Endothelial cell of umbilical vein (primary cell): Measurements from ENCODE around the gene HIVEP1. TPM values are rescaled to one million over a fixed set of nuclear protein-coding genes. Genes with fewer than 3 reads are reported as not detected.
A peak's percentile ranks its signal among the peaks of the same experiment; 100 is the strongest.

Source experiments
- BruUV-seq: library from RNA; stranded (reverse); fragments of 400-500 nt; replicated peaks from 2 replicates; lab custom pipeline; 2021; lab: Mats Ljungman, UMichigan
- CTCF ChIA-PET: fragments of 300-600, 350-600 bp; sonication (Branson Sonifier 250); formaldehyde crosslinking; loops from one replicate; lab custom pipeline; 2021; ENCODE audit warnings: antibody characterized with exemption, inconsistent platforms; lab: Charles Lee
- POLR2A ChIA-PET: fragments of 300-600, 350-600 bp; sonication (Branson Sonifier 250); formaldehyde crosslinking; loops from one replicate; lab custom pipeline; 2021; ENCODE audit warnings: antibody characterized with exemption, inconsistent platforms; lab: Charles Lee
- DNase-seq: peaks from one replicate; pipeline ENCODE4 v3.0.0-alpha.2; 2011; ENCODE audit warnings: low read depth, low spot score
- FAIRE-seq: peaks from 2 replicates; lab custom pipeline; 2011; peaks lifted over from hg19 to GRCh38; lab: Jason Lieb, UNC
- H2AFZ ChIP-seq: 2 replicates; pipeline ENCODE4 v1.6.0; 2012; ENCODE audit warnings: low read depth, low read length, control low read depth, inconsistent platforms
- H3K27ac ChIP-seq: 2 replicates; pipeline ENCODE4 v1.5.1; 2011; ENCODE audit warnings: low read depth, mild to moderate bottlenecking, control low read depth, low read length, moderate library complexity; ENCODE audit not compliant: insufficient read depth
- H3K27me3 ChIP-seq, 2 experiments: 2 replicates each; pipeline versions ENCODE4 v1.6.0 to v1.6.1; 2011; ENCODE audit warnings: low read length in 2 of 2, mixed read lengths in 1 of 2; ENCODE audit not compliant: control insufficient read depth in 2 of 2, insufficient read depth in 2 of 2
- H3K36me3 ChIP-seq, 2 experiments: 2 replicates in 1 of 2; 3 replicates in 1 of 2; pipeline ENCODE4 v1.5.1; 2011; ENCODE audit warnings: low read length in 2 of 2, mild to moderate bottlenecking in 1 of 2, moderate library complexity in 1 of 2; ENCODE audit not compliant: control insufficient read depth in 2 of 2, insufficient read depth in 2 of 2; ENCODE audit errors: extremely low read depth in 1 of 2
- H3K4me1 ChIP-seq: 3 replicates; pipeline ENCODE4 v1.5.1; 2011; ENCODE audit warnings: mild to moderate bottlenecking, low read length; ENCODE audit not compliant: control insufficient read depth, insufficient read depth; ENCODE audit errors: extremely low read depth
- H3K4me2 ChIP-seq: 2 replicates; pipeline ENCODE4 v1.6.1; 2011; ENCODE audit warnings: low read length, control low read depth, mixed read lengths; ENCODE audit not compliant: insufficient read depth
- H3K4me3 ChIP-seq, 3 experiments: fragments of 200-600 bp in 1 of 3; sonication (generic), shearing (Covaris generic) in 1 of 3; replicated peaks in 1 of 3; 2 replicates each; pipeline ENCODE4 v1.5.1; 2011 to 2016; ENCODE audit warnings: control low read depth in 3 of 3, low read length in 3 of 3, mild to moderate bottlenecking in 2 of 3, inconsistent platforms in 1 of 3, low read depth in 1 of 3, moderate library complexity in 1 of 3; ENCODE audit not compliant: insufficient read depth in 1 of 3
- H3K79me2 ChIP-seq: 2 replicates; pipeline ENCODE4 v1.6.0; 2012; ENCODE audit warnings: low read length, inconsistent platforms; ENCODE audit not compliant: control insufficient read depth, insufficient read depth
- H3K9ac ChIP-seq: replicated peaks from 2 replicates; pipeline ENCODE3; 2011; ENCODE audit warnings: low read length, control low read depth; ENCODE audit not compliant: insufficient read depth; ENCODE audit errors: extremely low read depth
- H3K9me1 ChIP-seq: replicated peaks from 3 replicates; pipeline ENCODE4 v1.6.0; 2011; ENCODE audit warnings: mild to moderate bottlenecking, low read length; ENCODE audit not compliant: control insufficient read depth, insufficient read depth; ENCODE audit errors: extremely low read depth
- H3K9me3 ChIP-seq: replicated peaks from 2 replicates; pipeline ENCODE4 v1.5.1; 2012; ENCODE audit warnings: low read length, inconsistent platforms; ENCODE audit not compliant: control insufficient read depth, insufficient read depth
- H4K20me1 ChIP-seq: replicated peaks from 2 replicates; pipeline ENCODE3; 2011; ENCODE audit warnings: mild to moderate bottlenecking, low read length; ENCODE audit not compliant: control insufficient read depth, insufficient read depth; ENCODE audit errors: extremely low read depth
- CTCF ChIP-seq, 2 donors: IDR thresholded peaks; 1 replicate in 1 of 2; 2 replicates in 1 of 2; pipeline ENCODE4 v1.5.1; 2011; ENCODE audit warnings: low read length in 2 of 2, mild to moderate bottlenecking in 2 of 2, moderate library complexity in 2 of 2, control low read depth in 1 of 2, inconsistent platforms in 1 of 2, low read depth in 1 of 2; ENCODE audit not compliant: insufficient read depth in 1 of 2; ENCODE audit errors: extremely low read depth in 1 of 2
- EZH2 ChIP-seq: IDR thresholded peaks from 2 replicates; pipeline ENCODE4 v1.6.1; 2012; ENCODE audit warnings: borderline replicate concordance, low read depth, mild to moderate bottlenecking, moderate library complexity, low read length, inconsistent platforms; ENCODE audit not compliant: severe bottlenecking
- FOS ChIP-seq: IDR thresholded peaks from 2 replicates; pipeline ENCODE4 v1.6.1; 2011; ENCODE audit warnings: mild to moderate bottlenecking, low read length, moderate library complexity, borderline replicate concordance; ENCODE audit not compliant: insufficient read depth
- GATA2 ChIP-seq: IDR thresholded peaks from 2 replicates; pipeline ENCODE4 v1.7.0; 2011; ENCODE audit warnings: low read depth, mild to moderate bottlenecking, moderate library complexity, mixed read lengths, low read length; ENCODE audit not compliant: insufficient read length, insufficient read depth
- JUN ChIP-seq: IDR thresholded peaks from 2 replicates; pipeline ENCODE4 v1.6.1; 2011; ENCODE audit warnings: borderline replicate concordance, low read depth; ENCODE audit not compliant: insufficient read length, insufficient read depth
- MAX ChIP-seq: IDR thresholded peaks from 2 replicates; pipeline ENCODE4 v1.6.1; 2011; ENCODE audit not compliant: insufficient read depth, insufficient read length
- MYC ChIP-seq: IDR thresholded peaks from one replicate; pipeline ENCODE4 v1.6.1; 2011; ENCODE audit warnings: mild to moderate bottlenecking, low read depth, low read length
- POLR2A ChIP-seq: IDR thresholded peaks from 2 replicates; pipeline ENCODE4 v1.6.1; 2012; ENCODE audit warnings: low read depth, mild to moderate bottlenecking, control low read depth, low read length
- POLR2AphosphoS5 ChIP-seq: IDR thresholded peaks from 2 replicates; pipeline ENCODE4 v1.6.1; 2012; ENCODE audit warnings: low read depth, mild to moderate bottlenecking, control low read depth, low read length, moderate library complexity; ENCODE audit not compliant: insufficient read depth
- dilution Hi-C: fragments of 300-500 bp; cut with MboI; formaldehyde crosslinking; loops from one replicate; pipeline ENCODE4 v1.15.0; 2019; ENCODE audit warnings: low sequenced_read_pairs; ENCODE audit not compliant: extremely low pct_ligation_motif_present
- intact Hi-C: fragments of 100-400 bp; cut with micrococcal nuclease; formaldehyde crosslinking; loops from one replicate; pipeline ENCODE4 v1.10.0; 2022
- polyA plus RNA-seq, 4 experiments: library from polyadenylated mRNA; depleted of rRNA in 3 of 4; stranded (reverse) in 3 of 4; unstranded in 1 of 4; fragments of >200 nt; gene quantifications; 2 replicates each; pipeline versions ENCODE4 v1.2.1 to v1.2.3, GENCODE V29; 2011 to 2012; ENCODE audit warnings: missing spikeins in 1 of 4
- total RNA-seq: library from RNA; stranded (reverse); gene quantifications from 2 replicates; pipeline ENCODE4 v1.2.3, GENCODE V29; 2021

Gene HIVEP1
- total and polyA plus RNA-seq, 2 donors (not counting 3 experiments of a cell fraction or from before 2014, with no cell fraction given): 33.5 to 49.2 TPM

GRCh38 chr6:12075067-12075563 lies 63.0 kb downstream of the HIVEP1 start:
- peak; percentile 55 for FAIRE-seq
- Histone ChIP-seq H3K36me3 (no peaks in the 10 kb centered on the region), H3K27me3 (no peaks in the 10 kb centered on the region), H3K79me2 (peaks cover 44% of the 10 kb centered on the region), H4K20me1 (peaks cover 4% of the 10 kb centered on the region), H3K27ac (no peak overlapping the region), H3K4me3 (no peak overlapping the region), H3K9ac (no peak overlapping the region), H3K4me2 (no peak overlapping the region), H3K9me1 (no peaks in the 10 kb centered on the region), H2AFZ (no peak overlapping the region), H3K4me1 (peaks cover 22% of the 10 kb centered on the region), H3K9me3 (no peaks in the 10 kb centered on the region)
- no TSS peak for BruUV-seq
- ChIA-PET CTCF (interaction anchor here (0.9 to 2.4 kb wide), 10 partner anchors 9 to 489 kb away, joined by 3 to 12 read pairs (median 3); partner anchors contain the start of gene HIVEP1), POLR2A (no interaction called here)
- DNase-seq: peak; percentile 34
- dilution Hi-C loops: no loop called here
- TF ChIP-seq CTCF (IDR thresholded peaks at IDR 0.05; ENCODE audit: extremely low read depth in 1 of 2, insufficient read depth in 1 of 2, low read depth in 1 of 2, low read length in 2 of 2) (peak; percentile 13 to 18), GATA2 (no peak)
- intact Hi-C loops: loop anchor here (1.0 to 10.0 kb wide), 3 partner anchors 210 to 420 kb away; no protein-coding TSS in a partner anchor

- Histone ChIP-seq H2AFZ (no peak overlapping the region), H3K9me1 (no peaks in the 10 kb centered on the region), H3K9ac (no peak overlapping the region), H3K4me2 (no peak overlapping the region), H3K79me2 (peaks cover 52% of the 10 kb centered on the region), H3K4me3 (no peak overlapping the region), H3K9me3 (no peaks in the 10 kb centered on the region), H3K36me3 (no peaks in the 10 kb centered on the region), H3K27ac (no peak overlapping the region), H3K4me1 (peaks cover 2% of the 10 kb centered on the region), H4K20me1 (peaks cover 4% of the 10 kb centered on the region), H3K27me3 (no peaks in the 10 kb centered on the region)
- intact Hi-C loops: loop anchor here (10.0 kb wide), 1 partner anchor 208 kb away; no protein-coding TSS in a partner anchor
- no TSS peak for BruUV-seq
- CTCF ChIA-PET: interaction anchor here (0.8 kb wide), 1 partner anchor 157 kb away, joined by 3 read pairs; no protein-coding TSS in a partner anchor
- TF ChIP-seq POLR2A: no peak
- TF ChIP-seq MAX: no peak
- TF ChIP-seq GATA2: no peak
- TF ChIP-seq EZH2: no peak
- TF ChIP-seq FOS: no peak
- TF ChIP-seq POLR2AphosphoS5: no peak
- no peak for TF ChIP-seq CTCF (IDR thresholded peaks at IDR 0.05; ENCODE audit: extremely low read depth in 1 of 2, insufficient read depth in 1 of 2, low read depth in 1 of 2, low read length in 2 of 2)
- no peak for TF ChIP-seq JUN
- TF ChIP-seq MYC: no peak
- POLR2A ChIA-PET: no interaction called here
- dilution Hi-C loops: no loop called here
- no peak for DNase-seq
- no peak for FAIRE-seq
Observed at GRCh38 chr6:12077021-12077710, 65.1 kb downstream of the HIVEP1 start.
